HS-5 (cell line): Measurements from ENCODE around the gene CREBRF.

Source experiments
- DNase-seq: peaks from one replicate; pipeline ENCODE4 v3.0.0-alpha.2; 2012; ENCODE audit warnings: low read depth

Gene CREBRF

GRCh38 chr5:173158366-173158765 is 102.2 kb downstream of the CREBRF start:
- DNase-seq, result no peak

DNA sequence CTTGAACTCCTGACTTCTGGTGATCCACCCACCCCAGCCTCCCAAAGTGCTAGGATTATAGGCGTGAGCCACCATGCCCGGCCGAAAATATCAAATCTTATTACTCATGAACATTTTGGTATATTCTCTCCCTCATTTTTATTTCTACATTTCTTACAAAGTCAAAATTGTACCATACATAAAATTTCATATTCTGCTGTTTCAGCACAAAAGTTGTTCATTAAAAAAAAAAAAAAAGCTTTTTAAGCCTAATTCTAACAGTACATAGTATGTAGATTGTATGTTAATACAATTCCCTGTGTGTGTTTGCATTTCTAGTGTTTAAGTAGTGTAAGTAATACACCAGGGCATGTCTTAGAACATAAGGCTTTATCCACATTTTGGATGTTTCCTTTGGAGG is 103.1 kb downstream of the CREBRF start:
- no peak for DNase-seq

GRCh38 chr5:173161148-173161547 is 105.0 kb downstream of the CREBRF start:
- DNase-seq, result no peak

DNA sequence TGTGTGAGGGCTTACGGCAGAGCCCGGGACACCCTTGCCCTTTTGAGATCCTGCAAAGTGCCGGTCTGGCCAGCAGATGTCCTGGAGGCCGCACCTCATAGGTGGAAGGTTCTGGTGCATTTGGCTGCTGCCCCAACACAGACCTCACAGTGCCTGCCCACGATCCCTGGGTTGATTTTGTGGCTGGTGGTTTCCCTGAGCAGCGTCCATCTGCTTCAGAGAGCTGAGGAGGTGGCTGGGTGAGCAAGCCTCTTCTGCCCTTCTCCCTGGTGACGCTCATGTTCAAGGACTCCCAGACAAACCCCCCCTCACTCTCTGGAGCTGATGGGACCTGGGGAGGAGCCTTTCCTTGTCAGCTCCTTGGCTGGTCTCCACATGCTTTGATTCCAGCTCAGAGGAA is 107.1 kb downstream of the CREBRF start:
- no peak for DNase-seq

DNA sequence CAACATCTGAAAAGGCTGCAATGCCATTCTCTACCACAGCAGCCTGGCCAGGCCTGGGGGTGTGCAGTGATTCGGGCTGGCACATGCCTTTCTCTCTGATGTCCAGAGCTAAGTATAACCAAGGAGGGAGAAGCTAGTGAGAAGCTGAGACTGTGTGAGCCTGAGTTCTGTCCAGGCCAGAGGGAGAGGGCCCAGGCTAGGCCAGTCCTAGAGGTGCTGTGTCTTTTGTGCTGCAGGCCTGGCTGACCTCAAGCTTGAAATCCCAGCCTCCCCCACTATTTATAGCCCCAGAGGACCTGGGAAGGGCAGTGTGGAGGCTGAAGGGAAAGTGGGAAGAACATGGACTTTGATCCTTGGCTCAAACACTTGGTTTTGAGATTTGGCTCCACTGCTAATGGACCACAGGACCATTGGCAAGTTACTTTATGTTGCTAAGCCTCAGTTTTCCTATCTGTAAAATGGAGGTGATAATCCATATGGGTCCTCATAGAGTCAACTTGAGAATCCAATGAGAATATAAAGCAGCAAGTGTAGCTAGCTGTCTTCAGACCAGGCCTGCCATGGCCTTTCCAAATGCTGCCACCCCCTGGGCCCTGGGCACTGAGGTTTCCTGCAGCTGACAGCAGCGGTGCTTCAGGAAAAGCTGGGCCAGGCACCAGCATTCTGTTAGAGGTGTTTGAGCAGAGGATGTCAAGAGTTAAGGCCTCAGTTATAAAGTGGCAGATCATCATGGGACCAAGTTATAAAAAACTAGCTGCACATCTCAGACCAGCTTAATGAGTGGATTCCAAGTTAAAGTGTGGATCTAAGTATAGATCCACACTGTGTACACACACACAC is 109.2 kb downstream of the CREBRF start:
- DNase-seq, result no peak

DNA sequence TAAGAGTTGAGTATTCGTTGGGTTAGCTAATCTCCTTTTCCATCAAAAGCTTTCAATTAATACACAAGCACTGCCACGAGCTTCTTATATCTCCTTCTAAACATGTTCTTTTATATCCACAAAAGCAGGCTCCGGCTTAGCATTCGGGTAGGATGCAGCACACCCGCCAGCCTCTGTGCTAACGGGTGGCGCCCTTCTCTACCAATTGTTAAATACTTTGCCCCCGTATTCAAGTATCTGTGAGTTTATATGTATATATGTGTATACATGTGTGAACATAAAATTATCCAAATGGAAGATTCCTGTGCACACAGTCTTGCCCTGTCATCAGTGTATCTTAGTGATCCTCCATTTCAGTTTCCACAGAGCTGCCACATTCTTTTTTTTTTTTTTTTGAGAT is 116.0 kb downstream of the CREBRF start:
- no peak for DNase-seq

DNA sequence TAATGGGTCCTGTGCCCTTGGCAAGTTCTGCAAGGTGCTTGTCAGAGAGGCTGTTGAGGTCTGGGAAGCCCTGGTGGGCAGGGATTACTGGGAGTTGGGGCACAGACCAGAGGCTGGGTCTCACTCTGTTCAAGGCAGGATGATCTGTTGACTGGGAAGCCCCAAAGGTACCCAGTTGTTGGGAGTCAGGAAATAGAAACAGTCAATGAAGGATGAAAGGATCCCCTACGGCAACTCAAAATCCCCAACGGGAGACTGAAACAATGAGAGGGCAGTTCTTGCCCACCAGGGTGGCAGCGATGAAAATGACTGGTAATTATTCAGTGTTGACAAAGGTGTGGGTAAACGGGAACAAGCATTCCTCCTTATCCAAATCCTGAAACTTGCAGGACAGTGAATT is 119.4 kb downstream of the CREBRF start:
- DNase-seq, result no peak

DNA sequence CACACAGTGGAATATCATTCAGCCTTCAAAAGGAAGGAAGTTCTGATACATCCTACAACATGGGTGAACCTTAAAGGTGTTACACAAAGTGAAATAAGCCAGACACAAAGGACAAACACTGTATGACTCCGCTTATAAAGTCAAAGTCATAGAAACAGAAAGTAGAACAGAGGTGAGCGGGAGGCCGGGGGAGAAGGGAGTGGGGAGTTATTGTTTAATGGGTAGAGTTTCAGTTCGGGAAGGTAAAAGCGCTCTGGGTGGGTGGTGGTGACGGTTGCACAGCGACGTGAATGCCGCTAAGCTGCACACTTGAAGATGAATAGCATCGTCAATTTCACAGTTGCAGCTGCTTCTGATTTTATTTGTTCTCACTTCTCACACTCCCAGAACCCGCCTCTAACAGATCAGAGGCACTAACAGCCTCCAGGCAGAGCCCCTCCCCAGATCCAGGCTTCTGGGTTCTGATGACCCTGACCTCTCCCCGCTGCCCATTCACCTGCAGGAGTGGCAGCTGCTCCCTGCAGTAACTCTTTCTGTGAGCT is 122.3 kb downstream of the CREBRF start:
- no peak for DNase-seq

- no peak for DNase-seq
These were observed 124.2 kb downstream of the CREBRF start for GRCh38 chr5:173180331-173180730.

DNA sequence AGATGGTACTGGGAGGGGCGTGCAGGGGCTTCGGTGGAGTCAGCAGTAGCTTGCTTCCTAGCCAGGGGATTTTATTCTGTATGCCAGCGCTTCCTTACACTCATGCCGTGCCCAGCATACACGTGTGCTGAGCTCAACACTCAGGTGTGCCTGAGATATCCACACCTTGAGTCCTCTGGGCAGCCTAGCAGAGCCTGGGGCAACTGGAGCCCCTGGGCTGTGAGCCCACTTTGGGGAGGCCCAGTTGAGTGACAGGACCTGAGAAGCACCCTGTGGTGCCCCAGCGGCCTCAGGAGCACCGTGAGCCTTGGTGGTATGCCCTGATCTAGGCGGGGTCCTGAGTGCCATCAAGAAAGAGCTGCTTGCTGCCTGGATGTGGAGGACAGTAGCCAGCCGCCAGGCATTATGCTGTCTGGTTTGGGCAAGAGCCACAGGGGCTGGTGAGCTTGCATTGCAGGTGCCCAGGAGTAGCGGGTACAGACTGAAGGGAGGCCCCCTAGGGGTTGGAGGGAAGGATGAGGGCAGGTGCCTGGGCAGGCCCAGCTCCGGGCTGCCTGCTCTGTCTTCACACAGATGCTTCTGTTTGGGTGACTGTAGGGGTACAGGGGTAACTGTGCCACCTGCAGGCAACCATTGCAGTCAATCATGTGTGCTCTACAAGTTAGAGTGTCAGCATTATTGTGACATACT is 131.0 kb downstream of the CREBRF start:
- DNase-seq, result no peak

- DNase-seq, result no peak
These were observed 132.1 kb downstream of the CREBRF start for GRCh38 chr5:173188280-173188679.
